Renal pelvis (tissue), 4 donors: ENCODE data around the gene LYAR. TPM values are rescaled to one million over a fixed set of nuclear protein-coding genes. Genes with fewer than 3 reads are reported as not detected.
A peak's percentile ranks its signal among the peaks of the same experiment; 100 is the strongest.
"Not testable (repeated sequence)": the region's sequence is repeated elsewhere in the genome, so short reads cannot be mapped to it uniquely, and the experiment has no call there.

ENCODE experiments used
- DNase-seq: peaks from one replicate; pipeline ENCODE4 v3.0.0-alpha.2; 2013
- polyA plus RNA-seq, 3 donors: library from polyadenylated mRNA; unstranded; fragments of 120-200 nt; gene quantifications; one replicate each; pipeline ENCODE4 v1.2.1, GENCODE V29; 2013; ENCODE audit not compliant: insufficient read length in 3 of 3

The LYAR gene
- polyA plus RNA-seq, 3 donors, result 19.8 to 21.1 (median 20.1) TPM

- DNase-seq, result no peak
These were observed 20.1 kb downstream of the LYAR start for GRCh38 chr4:4269856-4270255.

- no peak for DNase-seq
These were observed 20.6 kb downstream of the LYAR start for GRCh38 chr4:4269331-4269731.

- no peak for DNase-seq
These were observed 21.2 kb downstream of the LYAR start for GRCh38 chr4:4268776-4269175.

GRCh38 chr4:4267981-4268380 is 22.0 kb downstream of the LYAR start:
- DNase-seq, result no peak

- no peak for DNase-seq
These were observed 29.7 kb downstream of the LYAR start for GRCh38 chr4:4260185-4260751.

- DNase-seq, result no peak
These were observed 30.4 kb downstream of the LYAR start for GRCh38 chr4:4259484-4260100.

GRCh38 chr4:4257705-4258104 is 32.2 kb downstream of the LYAR start:
- not testable (repeated sequence) for DNase-seq

- DNase-seq, result no peak
These were observed 33.2 kb downstream of the LYAR start for GRCh38 chr4:4256799-4257198.

GRCh38 chr4:4254666-4255065 is 35.3 kb downstream of the LYAR start:
- no peak for DNase-seq

- DNase-seq, result no peak
These were observed 35.8 kb downstream of the LYAR start for GRCh38 chr4:4254199-4254598.

- DNase-seq, result no peak
These were observed 40.1 kb downstream of the LYAR start for GRCh38 chr4:4249866-4250265.

GRCh38 chr4:4249342-4249741 is 40.6 kb downstream of the LYAR start:
- DNase-seq, result not testable (repeated sequence)

GRCh38 chr4:4248885-4249203 is 41.1 kb downstream of the LYAR start:
- DNase-seq, result no peak

GRCh38 chr4:4248029-4248884 is 41.7 kb downstream of the LYAR start, which contains the start of gene TMEM128:
Gene TMEM128, minus strand, starts transcription at chr4:4248223. Its CDS starts 21 bp downstream, at chr4:4248202.
- peak; percentile 95 for DNase-seq

GRCh38 chr4:4247696-4248028 is 42.3 kb downstream of the LYAR start:
- DNase-seq, result peak; percentile 20

- no peak for DNase-seq
These were observed 44.8 kb downstream of the LYAR start for GRCh38 chr4:4245172-4245571.

GRCh38 chr4:4239551-4239950 is 50.4 kb downstream of the LYAR start:
- DNase-seq, result not testable (repeated sequence)

GRCh38 chr4:4233610-4234009 is 56.3 kb downstream of the LYAR start:
- no peak for DNase-seq

GRCh38 chr4:4228356-4228668 is 61.6 kb downstream of the LYAR start:
- no peak for DNase-seq

- DNase-seq, result no peak
These were observed 62.2 kb downstream of the LYAR start for GRCh38 chr4:4227510-4228355.

- DNase-seq, result no peak
These were observed 63.1 kb downstream of the LYAR start, which contains the start of gene OTOP1 for GRCh38 chr4:4226606-4227438. Gene OTOP1, minus strand, starts transcription at chr4:4226929. Its CDS starts 65 bp downstream, at chr4:4226864.
